Islet of Langerhans (tissue), 1 donor: ENCODE results near the gene SLC34A3.

Source experiments
- FAIRE-seq: peaks from one replicate; lab custom pipeline; 2011; peaks lifted over from hg19 to GRCh38; lab: Jason Lieb, UNC

Gene SLC34A3

DNA sequence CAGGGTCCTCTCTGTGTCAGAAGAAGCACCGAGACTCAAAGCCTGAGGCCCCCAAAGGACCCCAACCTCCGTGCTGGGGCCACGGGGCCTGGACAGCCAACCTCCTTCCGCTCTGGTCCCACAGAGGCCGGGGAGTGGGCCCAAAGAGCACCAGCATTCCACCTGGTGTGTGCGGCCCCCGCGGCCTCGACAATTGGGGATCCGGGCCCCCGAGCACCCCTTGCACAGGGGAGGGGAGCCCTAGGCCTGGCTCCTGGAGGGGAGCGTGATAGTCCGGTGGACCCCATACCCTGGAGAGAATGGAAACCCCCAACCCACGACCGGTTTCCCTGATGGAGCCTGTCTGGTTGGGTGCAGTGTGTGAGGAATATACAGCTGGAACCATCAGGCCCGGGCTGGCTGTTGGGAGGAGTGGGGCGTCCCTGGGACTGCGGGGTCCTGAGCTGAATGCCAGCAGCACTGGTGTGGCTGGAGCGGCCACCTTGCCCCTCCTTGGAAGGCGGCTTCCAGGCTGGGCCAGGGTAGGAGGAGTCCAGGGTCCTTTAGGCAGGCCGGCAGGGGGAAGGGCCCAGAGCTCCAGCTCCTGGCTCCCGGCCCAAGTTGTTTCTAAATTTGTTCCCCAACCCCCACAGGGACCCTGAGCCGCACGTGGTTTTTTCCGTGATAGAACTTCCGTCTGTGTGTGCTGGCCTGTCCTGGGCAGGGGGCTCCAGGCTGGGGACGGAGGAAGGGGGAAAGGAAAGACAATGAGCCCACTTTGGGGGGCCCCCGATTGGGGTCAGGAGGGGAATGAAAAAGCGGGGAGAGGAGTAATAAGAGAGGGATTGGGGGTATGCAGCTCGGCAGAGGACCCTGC, 46.0 kb downstream of the SLC34A3 start:
- FAIRE-seq: no peak

GRCh38 chr9:137277329-137278041, 46.8 kb downstream of the SLC34A3 start, which contains the start of gene TOR4A:
TOR4A (plus strand) TSS chr9:137277726; CDS start chr9:137278690, 964 bp downstream.
- FAIRE-seq: no peak

- no peak for FAIRE-seq
Observed at GRCh38 chr9:137278061-137278701, 47.5 kb downstream of the SLC34A3 start.

- no peak for FAIRE-seq
Observed at GRCh38 chr9:137278721-137279711, 48.3 kb downstream of the SLC34A3 start.

GRCh38 chr9:137279741-137280473, 49.2 kb downstream of the SLC34A3 start:
- no peak for FAIRE-seq

GRCh38 chr9:137280474-137281344, 50.0 kb downstream of the SLC34A3 start:
- FAIRE-seq: no peak

DNA sequence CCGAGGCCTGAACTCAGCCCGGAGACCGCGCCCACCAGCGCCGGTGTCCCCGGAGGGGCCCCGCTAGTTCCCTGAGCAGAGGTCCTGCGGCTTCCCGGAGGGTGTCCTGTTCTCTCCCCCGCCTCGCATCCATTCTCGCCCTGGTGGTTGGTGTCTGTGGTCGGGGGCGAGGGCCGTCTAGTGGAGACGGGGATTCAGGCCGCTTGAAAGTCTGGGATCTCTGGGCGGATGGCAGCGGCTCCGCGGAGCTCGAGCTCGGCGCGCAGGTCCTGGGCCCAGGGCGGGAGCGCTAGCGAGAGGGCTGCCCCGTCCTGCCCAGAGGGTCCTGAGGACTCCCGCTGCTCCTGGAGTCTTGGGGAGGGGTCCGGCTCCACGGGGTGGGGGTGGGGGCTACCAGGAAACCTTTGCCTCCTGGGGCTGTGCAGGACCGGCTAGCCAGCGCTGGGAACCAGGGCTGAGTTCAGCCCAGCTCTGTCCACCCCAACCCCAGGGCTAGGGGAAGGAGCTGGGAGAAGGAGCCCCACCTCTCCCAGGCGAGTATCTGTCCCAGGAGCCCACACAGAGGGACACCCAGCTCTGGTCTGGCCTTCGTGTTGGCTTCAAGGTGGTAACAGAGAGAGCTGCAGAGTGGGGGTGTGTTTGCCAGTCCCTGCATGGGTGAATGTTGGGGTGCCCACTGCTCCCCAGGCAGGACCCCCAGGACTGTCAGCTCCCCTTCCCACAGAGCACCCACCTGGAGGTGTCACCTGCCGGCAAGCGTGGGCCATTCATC, 50.8 kb downstream of the SLC34A3 start:
- FAIRE-seq: no peak
